ENCODE results near the gene CAMTA1. TPM values are rescaled to one million over a fixed set of nuclear protein-coding genes. Genes with fewer than 3 reads are reported as not detected.

The CAMTA1 gene
- polyA plus RNA-seq, 1 donor from 2014 or later = 162 TPM

DNA sequence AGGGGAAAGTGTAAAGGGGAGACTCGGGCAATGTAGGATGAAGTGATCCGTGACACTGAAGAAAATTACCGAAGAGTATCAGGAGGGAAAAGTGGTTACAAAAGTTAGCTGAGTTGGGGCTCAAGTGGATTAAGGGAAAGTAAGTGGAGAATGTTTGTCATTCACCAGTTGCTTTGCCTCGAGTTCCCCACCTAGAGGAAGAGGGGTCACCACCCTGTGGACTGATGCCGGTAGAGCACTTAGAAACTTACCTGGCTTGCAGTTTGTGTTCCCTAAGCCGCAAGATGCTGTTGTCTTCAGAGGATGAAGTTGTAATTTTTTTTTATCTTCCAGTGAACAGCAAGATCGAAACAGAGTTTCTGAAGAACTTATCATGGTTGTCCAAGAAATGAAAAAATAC, 999.9 kb downstream of the CAMTA1 start:
- no peaks in the 10 kb centered on the region for H3K27me3 ChIP-seq (ENCODE audit: insufficient read depth, low read depth, low read length)
- H3K27ac ChIP-seq (ENCODE audit: low read length) = no peak overlapping the region
- no peak overlapping the region for H3K4me2 ChIP-seq (ENCODE audit: low read length)
- no peaks in the 10 kb centered on the region for H3K9me3 ChIP-seq (ENCODE audit: low read length)
- TF ChIP-seq POLR2AphosphoS5 (IDR thresholded peaks at IDR 0.05) = no peak
- no peak for TF ChIP-seq RAD21 (conservative IDR thresholded peaks at IDR 0.05)
- TF ChIP-seq, protein P1, sequence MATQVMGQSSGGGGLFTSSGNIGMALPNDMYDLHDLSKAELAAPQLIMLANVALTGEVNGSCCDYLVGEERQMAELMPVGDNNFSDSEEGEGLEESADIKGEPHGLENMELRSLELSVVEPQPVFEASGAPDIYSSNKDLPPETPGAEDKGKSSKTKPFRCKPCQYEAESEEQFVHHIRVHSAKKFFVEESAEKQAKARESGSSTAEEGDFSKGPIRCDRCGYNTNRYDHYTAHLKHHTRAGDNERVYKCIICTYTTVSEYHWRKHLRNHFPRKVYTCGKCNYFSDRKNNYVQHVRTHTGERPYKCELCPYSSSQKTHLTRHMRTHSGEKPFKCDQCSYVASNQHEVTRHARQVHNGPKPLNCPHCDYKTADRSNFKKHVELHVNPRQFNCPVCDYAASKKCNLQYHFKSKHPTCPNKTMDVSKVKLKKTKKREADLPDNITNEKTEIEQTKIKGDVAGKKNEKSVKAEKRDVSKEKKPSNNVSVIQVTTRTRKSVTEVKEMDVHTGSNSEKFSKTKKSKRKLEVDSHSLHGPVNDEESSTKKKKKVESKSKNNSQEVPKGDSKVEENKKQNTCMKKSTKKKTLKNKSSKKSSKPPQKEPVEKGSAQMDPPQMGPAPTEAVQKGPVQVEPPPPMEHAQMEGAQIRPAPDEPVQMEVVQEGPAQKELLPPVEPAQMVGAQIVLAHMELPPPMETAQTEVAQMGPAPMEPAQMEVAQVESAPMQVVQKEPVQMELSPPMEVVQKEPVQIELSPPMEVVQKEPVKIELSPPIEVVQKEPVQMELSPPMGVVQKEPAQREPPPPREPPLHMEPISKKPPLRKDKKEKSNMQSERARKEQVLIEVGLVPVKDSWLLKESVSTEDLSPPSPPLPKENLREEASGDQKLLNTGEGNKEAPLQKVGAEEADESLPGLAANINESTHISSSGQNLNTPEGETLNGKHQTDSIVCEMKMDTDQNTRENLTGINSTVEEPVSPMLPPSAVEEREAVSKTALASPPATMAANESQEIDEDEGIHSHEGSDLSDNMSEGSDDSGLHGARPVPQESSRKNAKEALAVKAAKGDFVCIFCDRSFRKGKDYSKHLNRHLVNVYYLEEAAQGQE (IDR thresholded peaks at IDR 0.05; ENCODE audit: borderline replicate concordance) = no peak
- H3F3A ChIP-seq (ENCODE audit: insufficient read depth, low read length, poor library complexity, severe bottlenecking) = no peaks in the 10 kb centered on the region
- no peaks in the 10 kb centered on the region for H3K79me2 ChIP-seq (replicated peaks; ENCODE audit: insufficient read depth, low read length)
- no peaks in the 10 kb centered on the region for H3K36me3 ChIP-seq (ENCODE audit: insufficient read depth, low read length)
- no peak overlapping the region for H3K9ac ChIP-seq (ENCODE audit: low read length)
- H3K9me2 ChIP-seq (ENCODE audit: insufficient read depth, low read length) = no peaks in the 10 kb centered on the region
- H4K20me1 ChIP-seq (ENCODE audit: insufficient read depth) = no peaks in the 10 kb centered on the region
- no peak overlapping the region for H2AFZ ChIP-seq (ENCODE audit: low read depth, low read length)
- H3K4me3 ChIP-seq (ENCODE audit: low read length) = no peak overlapping the region

DNA sequence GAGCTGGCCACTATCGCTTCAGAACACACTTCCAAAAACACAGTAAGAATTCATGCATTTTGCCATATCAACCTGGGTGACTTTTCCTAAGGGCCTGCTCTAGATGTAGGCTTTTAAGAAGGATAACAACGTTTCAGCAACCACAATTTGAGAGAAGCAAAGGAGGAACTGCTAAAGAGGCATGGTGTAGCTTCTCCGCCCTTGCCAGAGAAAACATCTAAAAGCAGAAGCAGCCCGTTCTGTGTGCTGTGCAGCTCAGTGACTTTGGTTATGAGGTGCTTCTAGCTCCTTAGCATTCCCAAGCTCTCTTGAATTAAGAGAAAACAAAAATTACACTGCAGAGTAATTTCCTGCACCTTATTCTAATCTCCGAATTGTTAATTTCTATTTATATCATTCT, 1001.5 kb downstream of the CAMTA1 start:
- Histone ChIP-seq H2AFZ (ENCODE audit: low read depth, low read length) (no peak overlapping the region), H4K20me1 (ENCODE audit: insufficient read depth) (no peaks in the 10 kb centered on the region), H3K9me3 (ENCODE audit: low read length) (peaks cover 3% of the 10 kb centered on the region), H3K79me2 (replicated peaks; ENCODE audit: insufficient read depth, low read length) (no peaks in the 10 kb centered on the region), H3K4me3 (ENCODE audit: low read length) (no peak overlapping the region), H3K36me3 (ENCODE audit: insufficient read depth, low read length) (no peaks in the 10 kb centered on the region), H3K4me2 (ENCODE audit: low read length) (no peak overlapping the region), H3K27me3 (ENCODE audit: insufficient read depth, low read depth, low read length) (no peaks in the 10 kb centered on the region), H3K9ac (ENCODE audit: low read length) (no peak overlapping the region), H3K9me2 (ENCODE audit: insufficient read depth, low read length) (no peaks in the 10 kb centered on the region), H3K27ac (ENCODE audit: low read length) (no peak overlapping the region), H3F3A (ENCODE audit: insufficient read depth, low read length, poor library complexity, severe bottlenecking) (no peaks in the 10 kb centered on the region)
- TF ChIP-seq, protein P2, sequence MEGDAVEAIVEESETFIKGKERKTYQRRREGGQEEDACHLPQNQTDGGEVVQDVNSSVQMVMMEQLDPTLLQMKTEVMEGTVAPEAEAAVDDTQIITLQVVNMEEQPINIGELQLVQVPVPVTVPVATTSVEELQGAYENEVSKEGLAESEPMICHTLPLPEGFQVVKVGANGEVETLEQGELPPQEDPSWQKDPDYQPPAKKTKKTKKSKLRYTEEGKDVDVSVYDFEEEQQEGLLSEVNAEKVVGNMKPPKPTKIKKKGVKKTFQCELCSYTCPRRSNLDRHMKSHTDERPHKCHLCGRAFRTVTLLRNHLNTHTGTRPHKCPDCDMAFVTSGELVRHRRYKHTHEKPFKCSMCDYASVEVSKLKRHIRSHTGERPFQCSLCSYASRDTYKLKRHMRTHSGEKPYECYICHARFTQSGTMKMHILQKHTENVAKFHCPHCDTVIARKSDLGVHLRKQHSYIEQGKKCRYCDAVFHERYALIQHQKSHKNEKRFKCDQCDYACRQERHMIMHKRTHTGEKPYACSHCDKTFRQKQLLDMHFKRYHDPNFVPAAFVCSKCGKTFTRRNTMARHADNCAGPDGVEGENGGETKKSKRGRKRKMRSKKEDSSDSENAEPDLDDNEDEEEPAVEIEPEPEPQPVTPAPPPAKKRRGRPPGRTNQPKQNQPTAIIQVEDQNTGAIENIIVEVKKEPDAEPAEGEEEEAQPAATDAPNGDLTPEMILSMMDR (IDR thresholded peaks at IDR 0.05; ENCODE audit: poor library complexity, severe bottlenecking) = no peak
- no peak for TF ChIP-seq EP300 (conservative IDR thresholded peaks at IDR 0.05; ENCODE audit: poor library complexity, severe bottlenecking)
- no peak for TF ChIP-seq SMC3 (conservative IDR thresholded peaks at IDR 0.05; ENCODE audit: poor library complexity)
- no peak for TF ChIP-seq POLR2AphosphoS5 (IDR thresholded peaks at IDR 0.05)
- no peak for TF ChIP-seq MXI1 (conservative IDR thresholded peaks at IDR 0.05; ENCODE audit: poor library complexity, severe bottlenecking)
- no peak for TF ChIP-seq RAD21 (conservative IDR thresholded peaks at IDR 0.05)
- TF ChIP-seq TAF1 (IDR thresholded peaks at IDR 0.05; ENCODE audit: low read depth) = no peak
- TF ChIP-seq, protein P1 (IDR thresholded peaks at IDR 0.05; ENCODE audit: borderline replicate concordance) = no peak
- no peak for TF ChIP-seq EZH2 (IDR thresholded peaks at IDR 0.05; ENCODE audit: borderline replicate concordance, insufficient read depth, low read length, poor library complexity, severe bottlenecking)

Measured in neural cell (in vitro differentiated cells).